ENCODE results near the gene BAMBI. TPM values are rescaled to one million over a fixed set of nuclear protein-coding genes. Genes with fewer than 3 reads are reported as not detected.
A peak's percentile ranks its signal among the peaks of the same experiment; 100 is the strongest.

BAMBI gene
- polyA plus RNA-seq, 1 donor (not counting 4 experiments of a cell fraction or from before 2014, with no cell fraction given), result 2.9 TPM

- TF ChIP-seq EZH2 (IDR thresholded peaks at IDR 0.05; ENCODE audit: low read length) (no peak), CTCF (optimal IDR thresholded peaks at IDR 0.05 in 1 of 3, IDR thresholded peaks at IDR 0.05 in 1 of 3, conservative IDR thresholded peaks at IDR 0.05 in 1 of 3; ENCODE audit: extremely low read depth in 1 of 3, insufficient read depth in 2 of 3, low read length in 3 of 3) (peak; percentile 92 to 98 (median 96))
- Histone ChIP-seq H3K27ac (ENCODE audit: control insufficient read depth, insufficient read depth, low read length) (no peak overlapping the region), H4K20me1 (ENCODE audit: control insufficient read depth, extremely low read depth, insufficient read depth, low read length) (no peaks in the 10 kb centered on the region), H2AFZ (ENCODE audit: control insufficient read depth, low read length) (no peak overlapping the region), H3K9me3 (ENCODE audit: control insufficient read depth, low read depth, low read length) (no peaks in the 10 kb centered on the region), H3K4me3 (ENCODE audit: control insufficient read depth in 2 of 3, extremely low read depth in 1 of 3, insufficient read depth in 2 of 3, low read depth in 1 of 3, low read length in 3 of 3) (no peak overlapping the region), H3K4me1 (ENCODE audit: control insufficient read depth, extremely low read depth, insufficient read depth, low read length) (peaks cover 12% of the 10 kb centered on the region), H3K79me2 (ENCODE audit: control insufficient read depth, insufficient read depth, low read length) (no peaks in the 10 kb centered on the region), H3K9ac (ENCODE audit: control insufficient read depth, extremely low read depth, insufficient read depth, low read length) (no peak overlapping the region), H3K4me2 (ENCODE audit: control insufficient read depth, extremely low read depth, insufficient read depth, low read depth, low read length) (no peak overlapping the region), H3K36me3 (ENCODE audit: control insufficient read depth in 2 of 2, extremely low read depth in 1 of 2, insufficient read depth in 2 of 2, low read length in 2 of 2) (no peaks in the 10 kb centered on the region), H3K27me3 (ENCODE audit: control insufficient read depth, extremely low read depth, insufficient read depth, low read length) (peaks cover 15% of the 10 kb centered on the region), H3K9me1 (ENCODE audit: control insufficient read depth, extremely low read depth, insufficient read depth, low read length) (no peaks in the 10 kb centered on the region)
- DNase-seq (ENCODE audit: low read depth, low spot score) (no peak), FAIRE-seq (peak; percentile 87)
- dilution Hi-C loops (cut with MboI; ENCODE audit: extremely low pct_ligation_motif_present, low sequenced_read_pairs), result no loop called here
Measured at GRCh38 chr10:28663576-28664368, 13.5 kb upstream of the BAMBI start.

- peaks cover 20% of the 10 kb centered on the region for H3K27me3 ChIP-seq (ENCODE audit: control insufficient read depth, extremely low read depth, insufficient read depth, low read length)
- no peak overlapping the region for H3K4me3 ChIP-seq (ENCODE audit: control insufficient read depth in 2 of 3, extremely low read depth in 1 of 3, insufficient read depth in 2 of 3, low read depth in 1 of 3, low read length in 3 of 3)
- TF ChIP-seq CTCF (optimal IDR thresholded peaks at IDR 0.05 in 1 of 3, IDR thresholded peaks at IDR 0.05 in 1 of 3, conservative IDR thresholded peaks at IDR 0.05 in 1 of 3; ENCODE audit: extremely low read depth in 1 of 3, insufficient read depth in 2 of 3, low read length in 3 of 3), result no peak
- TF ChIP-seq EZH2 (IDR thresholded peaks at IDR 0.05; ENCODE audit: low read length), result no peak
- no peaks in the 10 kb centered on the region for H3K79me2 ChIP-seq (ENCODE audit: control insufficient read depth, insufficient read depth, low read length)
- no peak overlapping the region for H2AFZ ChIP-seq (ENCODE audit: control insufficient read depth, low read length)
- no peak overlapping the region for H3K4me2 ChIP-seq (ENCODE audit: control insufficient read depth, extremely low read depth, insufficient read depth, low read depth, low read length)
- no peak overlapping the region for H3K27ac ChIP-seq (ENCODE audit: control insufficient read depth, insufficient read depth, low read length)
- H4K20me1 ChIP-seq (ENCODE audit: control insufficient read depth, extremely low read depth, insufficient read depth, low read length), result no peaks in the 10 kb centered on the region
- no peaks in the 10 kb centered on the region for H3K9me3 ChIP-seq (ENCODE audit: control insufficient read depth, low read depth, low read length)
- dilution Hi-C loops (cut with MboI; ENCODE audit: extremely low pct_ligation_motif_present, low sequenced_read_pairs), result no loop called here
- no peak overlapping the region for H3K9ac ChIP-seq (ENCODE audit: control insufficient read depth, extremely low read depth, insufficient read depth, low read length)
- DNase-seq (ENCODE audit: low read depth, low spot score), result no peak
- no peaks in the 10 kb centered on the region for H3K36me3 ChIP-seq (ENCODE audit: control insufficient read depth in 2 of 2, extremely low read depth in 1 of 2, insufficient read depth in 2 of 2, low read length in 2 of 2)
- H3K9me1 ChIP-seq (ENCODE audit: control insufficient read depth, extremely low read depth, insufficient read depth, low read length), result no peaks in the 10 kb centered on the region
- no peak for FAIRE-seq
- peaks cover 14% of the 10 kb centered on the region for H3K4me1 ChIP-seq (ENCODE audit: control insufficient read depth, extremely low read depth, insufficient read depth, low read length)
Measured at GRCh38 chr10:28664369-28664740, 13.0 kb upstream of the BAMBI start.

All from keratinocyte (primary cell).